ENCODE measurements around the gene NFKBIE. TPM values are rescaled to one million over a fixed set of nuclear protein-coding genes. Genes with fewer than 3 reads are reported as not detected.

Gene NFKBIE
- total RNA-seq, 1 donor from 2014 or later = 2.4 TPM

Other genes with a start within 250 kb of the NFKBIE start
- gene MRPL14, start 138.1 kb downstream of the NFKBIE start, total RNA-seq (ENCODE audit: insufficient read depth, low replicate concordance) = 28.9 TPM
- 10.4 TPM for gene TMEM63B, start 138.0 kb downstream of the NFKBIE start, total RNA-seq (ENCODE audit: insufficient read depth, low replicate concordance)
- gene CAPN11, start 106.7 kb downstream of the NFKBIE start, total RNA-seq (ENCODE audit: insufficient read depth, low replicate concordance) = not detected
- gene MYMX, start 48.6 kb downstream of the NFKBIE start, total RNA-seq (ENCODE audit: insufficient read depth, low replicate concordance) = not detected
- gene SLC29A1, start 42.0 kb downstream of the NFKBIE start, total RNA-seq (ENCODE audit: insufficient read depth, low replicate concordance) = 11.1 TPM
- gene HSP90AB1, start 18.4 kb downstream of the NFKBIE start, total RNA-seq (ENCODE audit: insufficient read depth, low replicate concordance) = 256 TPM
- gene SLC35B2, start 8.0 kb downstream of the NFKBIE start, total RNA-seq (ENCODE audit: insufficient read depth, low replicate concordance) = 33.7 TPM
- gene TMEM151B, start 4.9 kb upstream of the NFKBIE start, total RNA-seq (ENCODE audit: insufficient read depth, low replicate concordance) = 0.96 TPM
- 13.2 TPM for gene AARS2, start 47.8 kb upstream of the NFKBIE start, total RNA-seq (ENCODE audit: insufficient read depth, low replicate concordance)
- not detected for gene SPATS1, start 77.1 kb upstream of the NFKBIE start, total RNA-seq (ENCODE audit: insufficient read depth, low replicate concordance)
- gene CDC5L, start 122.2 kb upstream of the NFKBIE start, total RNA-seq (ENCODE audit: insufficient read depth, low replicate concordance) = 25.0 TPM

Data from umbilical cord (tissue), 1 donor.